ENCODE results near the gene ADRA1B. TPM values are rescaled to one million over a fixed set of nuclear protein-coding genes. Genes with fewer than 3 reads are reported as not detected.

Gene ADRA1B
- total and polyA plus RNA-seq, 2 of the 8 experiments (the other 6 are each of a cell fraction or from before 2014, with no cell fraction given) = not detected

GRCh38 chr5:159911349-159911748 lies 4.9 kb upstream of the ADRA1B start:
- Histone ChIP-seq H3K56ac (replicated peaks; ENCODE audit: insufficient read length, low read depth, low read length) (no peak overlapping the region), H3K27ac (ENCODE audit: low read depth, low read length) (no peak overlapping the region), H2BK120ac (replicated peaks; ENCODE audit: low read depth, low read length) (no peak overlapping the region), H3K4me3 (ENCODE audit: extremely low read depth in 1 of 4, insufficient read depth in 2 of 4, low read depth in 3 of 4, low read length in 4 of 4) (no peak overlapping the region), H2BK5ac (ENCODE audit: low read depth, low read length) (no peak overlapping the region), H3K23me2 (ENCODE audit: low read depth, low read length) (peaks cover 2% of the 10 kb centered on the region; the same call in 1 of the 2 replicates), H3K14ac (ENCODE audit: insufficient read length) (no peak overlapping the region), H3K23ac (ENCODE audit: insufficient read length) (no peak overlapping the region), H4K91ac (replicated peaks; ENCODE audit: insufficient read length, low read length) (no peak overlapping the region), H3K79me1 (ENCODE audit: low read depth, low read length) (no peaks in the 10 kb centered on the region), H2AFZ (ENCODE audit: low read length) (no peak overlapping the region), H3K18ac (ENCODE audit: extremely low read depth, low read length) (no peak overlapping the region), H3K4me1 (replicated peaks in 1 of 4; ENCODE audit: control insufficient read depth in 3 of 4, insufficient read depth in 4 of 4, low read length in 3 of 4) (peaks cover 0 to 4% (median 2%) of the 10 kb centered on the region in 4 experiments; a peak in 3 of 7 replicates), H3K79me2 (ENCODE audit: control insufficient read depth in 1 of 2, insufficient read depth in 2 of 2, low read length in 2 of 2) (no peaks in the 10 kb centered on the region), H3K9me3 (ENCODE audit: insufficient read depth in 2 of 2, low read depth in 1 of 2, low read length in 1 of 2) (no peaks in the 10 kb centered on the region), H2BK12ac (ENCODE audit: low read depth, low read length) (no peak overlapping the region), H3K27me3 (replicated peaks in 1 of 4; ENCODE audit: control insufficient read depth in 3 of 4, extremely low read depth in 1 of 4, insufficient read depth in 3 of 4, low read length in 3 of 4) (peaks cover 0 to 19% (median 12%) of the 10 kb centered on the region in 4 experiments; a peak in 5 of 7 replicates), H4K8ac (ENCODE audit: extremely low read depth, insufficient read depth, low read length) (no peak overlapping the region), H3K36me3 (ENCODE audit: control insufficient read depth in 2 of 4, insufficient read depth in 4 of 4, low read length in 3 of 4) (no peaks in the 10 kb centered on the region), H2BK20ac (ENCODE audit: low read length) (no peak overlapping the region), H2AK5ac (ENCODE audit: low read depth, low read length) (no peak overlapping the region), H3K4ac (replicated peaks; ENCODE audit: insufficient read length, low read depth, low read length) (no peak overlapping the region), H3K9ac (replicated peaks in 1 of 4; ENCODE audit: extremely low read depth in 1 of 4, low read depth in 3 of 4, low read length in 3 of 4) (no peak overlapping the region; a peak in 1 of 7 replicates), H2BK15ac (ENCODE audit: low read length) (no peak overlapping the region), H4K5ac (ENCODE audit: insufficient read length, low read depth, low read length) (no peak overlapping the region), H3K4me2 (ENCODE audit: insufficient read depth in 1 of 2, low read depth in 2 of 2, low read length in 2 of 2) (no peak overlapping the region), H4K20me1 (replicated peaks in 1 of 2; ENCODE audit: control insufficient read depth in 1 of 2, insufficient read depth in 2 of 2, low read length in 2 of 2) (no peaks in the 10 kb centered on the region)
- FAIRE-seq = no peak
- ChIA-PET POLR2A (ENCODE audit: partially characterized antibody) (no interaction called here), CTCF (ENCODE audit: partially characterized antibody) (interaction anchor here (1.0 to 6.3 kb wide), 7 partner anchors 15 to 468 kb away, joined by 3 to 49 read pairs (median 6); no protein-coding TSS in a partner anchor)
- no peak for DNase-seq (ENCODE audit: low read depth in 1 of 2, low spot score in 2 of 2)
- WGBS, 2 experiments (ENCODE audit: extremely low coverage in 1 of 2, insufficient coverage in 1 of 2, insufficient read length in 1 of 2, insufficient replicate concordance in 2 of 2, low coverage in 1 of 2, low lambda C conversion rate in 2 of 2, missing lambda C conversion rate in 1 of 2) = 93% methylated on average over 4 of the region's 4 CpGs; no CpG with 5 or more reads in 1 of the 2 experiments
- TF ChIP-seq SIX5 (IDR thresholded peaks at IDR 0.05; ENCODE audit: low read depth, low read length) (no peak), RNF2 (IDR thresholded peaks at IDR 0.05; ENCODE audit: borderline replicate concordance, low read depth, low read length, missing control alignments, poor library complexity, severe bottlenecking) (no peak)
